GM12875 (cell line): ENCODE measurements around the gene GART.

Source experiments
- H3K4me3 ChIP-seq: one replicate; pipeline ENCODE4 v1.5.1; 2011; ENCODE audit warnings: low read depth, low read length, control low read depth
- TF ChIP-seq, protein P1 (sequence below): IDR thresholded peaks from 2 replicates; pipeline ENCODE4 v1.5.1; 2011; ENCODE audit warnings: low read depth, mild to moderate bottlenecking, control low read depth, inconsistent platforms, low read length, moderate library complexity, borderline replicate concordance; ENCODE audit not compliant: insufficient read depth

GART gene

DNA sequence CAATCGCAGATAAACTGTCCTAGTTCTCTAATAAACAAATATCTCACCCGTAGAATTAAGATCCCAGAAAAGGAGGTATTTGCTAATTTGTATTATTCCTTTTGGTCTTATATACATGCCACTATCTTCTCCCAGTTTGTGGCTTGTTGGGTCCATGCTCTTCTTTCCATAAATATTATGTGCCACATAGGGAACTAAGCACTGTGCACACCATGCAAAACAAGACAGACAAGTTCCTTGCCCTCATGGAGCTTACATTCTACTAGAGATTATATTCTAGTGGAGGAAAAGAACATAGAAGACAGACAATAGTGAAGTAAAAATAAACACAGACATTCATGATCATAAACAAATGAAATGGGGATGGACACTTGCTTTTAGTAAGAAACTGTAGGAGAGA lies 4.7 kb downstream of the GART start:
- no peak overlapping the region for H3K4me3 ChIP-seq
- TF ChIP-seq, protein P1, sequence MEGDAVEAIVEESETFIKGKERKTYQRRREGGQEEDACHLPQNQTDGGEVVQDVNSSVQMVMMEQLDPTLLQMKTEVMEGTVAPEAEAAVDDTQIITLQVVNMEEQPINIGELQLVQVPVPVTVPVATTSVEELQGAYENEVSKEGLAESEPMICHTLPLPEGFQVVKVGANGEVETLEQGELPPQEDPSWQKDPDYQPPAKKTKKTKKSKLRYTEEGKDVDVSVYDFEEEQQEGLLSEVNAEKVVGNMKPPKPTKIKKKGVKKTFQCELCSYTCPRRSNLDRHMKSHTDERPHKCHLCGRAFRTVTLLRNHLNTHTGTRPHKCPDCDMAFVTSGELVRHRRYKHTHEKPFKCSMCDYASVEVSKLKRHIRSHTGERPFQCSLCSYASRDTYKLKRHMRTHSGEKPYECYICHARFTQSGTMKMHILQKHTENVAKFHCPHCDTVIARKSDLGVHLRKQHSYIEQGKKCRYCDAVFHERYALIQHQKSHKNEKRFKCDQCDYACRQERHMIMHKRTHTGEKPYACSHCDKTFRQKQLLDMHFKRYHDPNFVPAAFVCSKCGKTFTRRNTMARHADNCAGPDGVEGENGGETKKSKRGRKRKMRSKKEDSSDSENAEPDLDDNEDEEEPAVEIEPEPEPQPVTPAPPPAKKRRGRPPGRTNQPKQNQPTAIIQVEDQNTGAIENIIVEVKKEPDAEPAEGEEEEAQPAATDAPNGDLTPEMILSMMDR, result no peak

DNA sequence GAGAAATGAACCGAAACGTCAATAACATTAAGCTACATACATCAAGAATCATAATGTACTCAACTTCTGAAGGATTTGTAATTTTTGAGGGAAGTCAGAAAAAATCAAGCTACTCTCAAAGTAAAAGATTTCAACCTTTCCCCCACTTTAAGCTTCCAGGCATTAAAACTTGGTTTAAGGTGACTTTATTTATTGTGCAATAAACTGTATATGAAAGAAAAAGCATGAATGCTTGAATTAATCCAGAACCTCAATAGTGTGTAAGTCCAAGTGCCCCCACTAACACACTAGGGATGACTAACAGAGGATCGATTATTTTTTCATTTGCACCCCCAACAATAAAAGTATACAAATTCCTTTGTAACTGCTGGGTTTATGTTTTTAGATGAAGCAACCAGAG lies 10.9 kb downstream of the GART start:
- H3K4me3 ChIP-seq, result no peak overlapping the region
- TF ChIP-seq, protein P1, result no peak

DNA sequence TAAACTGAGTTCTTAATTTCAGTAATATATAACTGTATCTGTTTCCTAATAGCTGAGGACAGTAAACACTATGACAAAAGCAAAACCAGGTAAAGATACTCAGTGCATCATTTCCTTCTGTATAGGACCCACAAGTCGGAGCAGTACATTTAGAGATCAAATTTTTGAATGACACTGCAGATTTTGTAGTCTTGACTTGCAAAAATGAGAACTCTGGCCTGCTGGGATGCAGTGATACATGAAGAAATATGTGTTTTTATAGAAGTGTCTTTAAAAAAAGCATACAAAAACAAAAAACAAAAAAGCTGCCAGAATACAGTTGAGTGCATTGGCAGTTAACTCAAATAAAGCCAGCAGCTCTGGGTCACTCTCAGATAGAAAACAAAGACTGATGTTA lies 19.0 kb downstream of the GART start:
- TF ChIP-seq, protein P1, result no peak
- no peak overlapping the region for H3K4me3 ChIP-seq

DNA sequence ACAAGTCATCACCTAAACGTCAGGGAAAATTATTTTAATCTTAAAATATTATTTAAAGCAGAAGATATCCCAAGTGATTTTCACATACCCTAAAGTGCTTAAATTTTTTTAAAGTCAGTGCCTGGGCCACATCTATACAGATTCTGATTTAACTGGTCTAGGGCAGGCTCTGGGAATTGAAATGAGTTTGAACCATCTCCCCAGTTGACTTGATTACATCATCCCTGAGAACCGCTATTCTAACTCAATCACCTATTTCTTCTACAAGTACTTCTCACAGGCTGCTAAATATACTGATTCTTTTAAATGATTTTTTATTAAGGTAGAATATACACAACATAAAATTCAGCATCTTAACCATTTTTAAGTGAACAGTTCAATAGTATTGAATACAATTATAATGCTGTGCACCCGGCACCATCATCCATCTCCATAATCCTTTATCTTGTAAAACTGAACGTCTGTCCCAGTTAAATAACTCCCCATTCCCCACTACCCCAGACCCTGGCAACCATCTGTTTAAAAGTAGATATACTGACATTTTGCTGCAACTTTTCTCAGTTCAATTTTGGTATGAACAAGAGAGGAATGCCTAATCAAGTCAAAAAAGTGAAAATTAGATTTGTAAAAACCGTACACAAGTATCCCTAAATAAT lies 19.5 kb downstream of the GART start:
- no peak overlapping the region for H3K4me3 ChIP-seq
- TF ChIP-seq, protein P1, result no peak

DNA sequence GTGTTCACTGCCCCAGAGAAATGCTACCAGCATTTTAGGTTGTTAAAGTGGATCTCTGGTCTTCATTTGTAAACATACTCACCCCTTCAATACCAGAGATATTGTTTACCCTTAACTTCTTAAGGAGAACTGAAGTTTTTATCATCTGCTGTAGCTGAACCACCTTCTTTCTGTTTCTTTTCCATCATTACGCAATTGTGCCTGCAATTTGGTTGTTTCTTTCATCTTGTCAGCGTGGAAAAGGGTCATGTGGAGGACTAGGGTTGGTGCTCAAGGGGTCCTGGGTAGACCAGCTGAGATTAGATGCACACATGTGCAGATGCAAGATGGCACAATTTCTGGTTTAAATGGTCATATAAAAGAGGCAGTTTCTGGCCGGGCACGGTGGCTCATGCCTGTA lies 23.0 kb downstream of the GART start:
- TF ChIP-seq, protein P1, result no peak
- no peak overlapping the region for H3K4me3 ChIP-seq

DNA sequence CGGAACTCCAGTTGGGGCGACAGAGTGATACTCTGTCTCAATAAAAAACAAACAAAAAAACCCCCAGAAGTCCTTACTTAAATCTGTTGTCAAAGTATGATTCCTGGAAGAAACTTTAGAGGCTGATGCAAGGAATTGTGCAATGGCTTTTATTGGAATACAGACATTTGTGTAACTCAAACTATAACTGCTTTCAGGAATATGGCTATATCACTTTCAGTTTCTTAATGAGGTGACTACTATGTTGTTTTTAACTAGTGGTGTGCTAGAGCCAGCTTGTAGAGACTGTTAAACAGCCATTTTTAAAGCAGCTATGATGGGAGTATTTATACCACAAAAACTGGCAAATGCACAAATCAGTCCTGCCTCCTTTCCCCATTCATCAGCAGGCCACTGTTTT lies 27.7 kb downstream of the GART start:
- H3K4me3 ChIP-seq, result no peak overlapping the region
- TF ChIP-seq, protein P1, result no peak

DNA sequence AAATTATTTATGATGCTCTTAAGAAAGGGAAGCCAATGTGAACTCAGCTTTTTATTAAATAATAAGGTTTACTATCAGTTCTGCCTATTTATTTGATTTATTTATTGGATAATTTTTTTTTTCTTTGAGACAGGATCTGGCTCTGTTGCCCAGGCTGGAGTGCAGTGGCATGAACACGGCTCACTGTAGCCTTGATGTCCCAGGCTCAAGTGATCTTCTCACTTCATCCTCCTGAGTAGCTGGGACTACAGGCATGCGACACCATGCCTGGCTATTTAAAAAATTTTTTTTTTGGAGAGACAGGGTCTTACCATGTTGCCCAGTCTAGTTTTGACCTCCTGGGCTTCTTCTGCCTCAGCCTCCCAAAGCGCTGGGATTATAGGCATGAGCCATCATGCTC lies 29.4 kb downstream of the GART start:
- no peak overlapping the region for H3K4me3 ChIP-seq
- TF ChIP-seq, protein P1, result no peak
